Urinary bladder (tissue), 4 donors: ENCODE measurements around the gene NOD1. TPM values are rescaled to one million over a fixed set of nuclear protein-coding genes. Genes with fewer than 3 reads are reported as not detected.

Experiments
- DNase-seq: peaks from one replicate; pipeline ENCODE4 v3.0.0-alpha.2; 2015; ENCODE audit errors: extremely low spot score
- H3K27ac ChIP-seq: one replicate; pipeline ENCODE4 v1.5.1; 2013; ENCODE audit warnings: low read depth, mild to moderate bottlenecking, moderate library complexity
- H3K36me3 ChIP-seq: one replicate; pipeline ENCODE4 v1.6.1; 2013; ENCODE audit warnings: mild to moderate bottlenecking, moderate library complexity; ENCODE audit not compliant: insufficient read depth
- H3K4me1 ChIP-seq: one replicate; pipeline ENCODE4 v1.6.1; 2013; ENCODE audit warnings: mild to moderate bottlenecking, moderate library complexity; ENCODE audit not compliant: insufficient read depth
- H3K4me3 ChIP-seq: one replicate; pipeline ENCODE4 v1.5.1; 2013; ENCODE audit warnings: low read depth, low read length
- WGBS: extraction: QIAGEN DNeasy Blood & Tissue Kit; methylation state at CpG from one replicate; pipeline ENCODE4 v1.1.7; 2013; 5-methylcytosine and 5-hydroxymethylcytosine counted together
- polyA plus RNA-seq: library from polyadenylated mRNA; stranded (reverse); fragments of 200-250 nt; gene quantifications from one replicate; pipeline ENCODE4 v1.2.3, GENCODE V29; 2013
- total RNA-seq: library from RNA; depleted of rRNA; stranded (reverse); fragments of >200 nt; gene quantifications from one replicate; pipeline ENCODE4 v1.2.3, GENCODE V29; 2014
- donor health status: healthy with polysubstance abuse.
- donor health status: healthy.

The NOD1 gene
- total and polyA plus RNA-seq, 2 donors: 9.8 to 14.9 TPM

- Histone ChIP-seq H3K4me3 (no peak overlapping the region), H3K27ac (no peak overlapping the region), H3K4me1 (no peaks in the 10 kb centered on the region), H3K36me3 (no peaks in the 10 kb centered on the region)
- WGBS: 67% methylated on average over 1 of the region's 1 CpG
- no peak for DNase-seq
These were observed 20.3 kb downstream of the NOD1 start for GRCh38 chr7:30458311-30458710.

- no peak for DNase-seq
- WGBS: 65% methylated on average over 3 of the region's 3 CpGs
- Histone ChIP-seq H3K27ac (no peak overlapping the region), H3K4me3 (no peak overlapping the region), H3K36me3 (peaks cover 2% of the 10 kb centered on the region), H3K4me1 (no peaks in the 10 kb centered on the region)
These were observed 24.7 kb downstream of the NOD1 start for GRCh38 chr7:30453921-30454320.

GRCh38 chr7:30453016-30453415 lies 25.6 kb downstream of the NOD1 start:
- DNase-seq: no peak
- Histone ChIP-seq H3K4me1 (no peaks in the 10 kb centered on the region), H3K36me3 (peaks cover 2% of the 10 kb centered on the region), H3K4me3 (no peak overlapping the region), H3K27ac (no peak overlapping the region)
- WGBS: 94% methylated on average over 8 of the region's 8 CpGs

- no peak overlapping the region for H3K27ac ChIP-seq
- H3K4me3 ChIP-seq: no peak overlapping the region
- H3K4me1 ChIP-seq: no peaks in the 10 kb centered on the region
- no peak for DNase-seq
- peaks cover 2% of the 10 kb centered on the region for H3K36me3 ChIP-seq
- 89% methylated on average over 27 of the region's 27 CpGs for WGBS
These were observed 26.2 kb downstream of the NOD1 start for GRCh38 chr7:30452280-30452930.

GRCh38 chr7:30451539-30452279 lies 26.9 kb downstream of the NOD1 start:
- 91% methylated on average over 29 of the region's 29 CpGs for WGBS
- Histone ChIP-seq H3K4me1 (no peaks in the 10 kb centered on the region), H3K4me3 (no peak overlapping the region), H3K27ac (no peak overlapping the region), H3K36me3 (peaks cover 2% of the 10 kb centered on the region)
- DNase-seq: no peak

- 94% methylated on average over 22 of the region's 22 CpGs for WGBS
- H3K4me3 ChIP-seq: no peak overlapping the region
- DNase-seq: no peak
- H3K4me1 ChIP-seq: no peaks in the 10 kb centered on the region
- H3K27ac ChIP-seq: no peak overlapping the region
- H3K36me3 ChIP-seq: peaks cover 2% of the 10 kb centered on the region
These were observed 27.5 kb downstream of the NOD1 start for GRCh38 chr7:30450983-30451497.

- H3K4me3 ChIP-seq: no peak overlapping the region
- peaks cover 2% of the 10 kb centered on the region for H3K36me3 ChIP-seq
- WGBS: 58% methylated on average over 6 of the region's 6 CpGs
- H3K27ac ChIP-seq: no peak overlapping the region
- H3K4me1 ChIP-seq: no peaks in the 10 kb centered on the region
- DNase-seq: no peak
These were observed 28.2 kb downstream of the NOD1 start for GRCh38 chr7:30450240-30450982.

GRCh38 chr7:30448461-30449189 lies 30.0 kb downstream of the NOD1 start:
- H3K36me3 ChIP-seq: peaks cover 2% of the 10 kb centered on the region
- DNase-seq: no peak
- no peaks in the 10 kb centered on the region for H3K4me1 ChIP-seq
- no peak overlapping the region for H3K4me3 ChIP-seq
- WGBS: 79% methylated on average over 10 of the region's 10 CpGs
- no peak overlapping the region for H3K27ac ChIP-seq

- H3K36me3 ChIP-seq: peaks cover 2% of the 10 kb centered on the region
- H3K4me1 ChIP-seq: no peaks in the 10 kb centered on the region
- DNase-seq: no peak
- no peak overlapping the region for H3K27ac ChIP-seq
- H3K4me3 ChIP-seq: no peak overlapping the region
- WGBS: 96% methylated on average over 8 of the region's 8 CpGs
These were observed 31.1 kb downstream of the NOD1 start for GRCh38 chr7:30447466-30447865.

- H3K27ac ChIP-seq: no peak overlapping the region
- WGBS: 92% methylated on average over 4 of the region's 4 CpGs
- peaks cover 2% of the 10 kb centered on the region for H3K36me3 ChIP-seq
- no peaks in the 10 kb centered on the region for H3K4me1 ChIP-seq
- H3K4me3 ChIP-seq: no peak overlapping the region
- DNase-seq: no peak
These were observed 32.3 kb downstream of the NOD1 start for GRCh38 chr7:30446266-30446665.

- H3K27ac ChIP-seq: no peak overlapping the region
- no peak for DNase-seq
- H3K4me1 ChIP-seq: no peaks in the 10 kb centered on the region
- 67% methylated on average over 7 of the region's 7 CpGs for WGBS
- no peak overlapping the region for H3K4me3 ChIP-seq
- H3K36me3 ChIP-seq: no peaks in the 10 kb centered on the region
These were observed 32.8 kb downstream of the NOD1 start for GRCh38 chr7:30445770-30446169.

- 96% methylated on average over 21 of the region's 21 CpGs for WGBS
- peaks cover 1% of the 10 kb centered on the region for H3K4me1 ChIP-seq
- no peak for DNase-seq
- no peak overlapping the region for H3K27ac ChIP-seq
- no peak overlapping the region for H3K4me3 ChIP-seq
- peaks cover 2% of the 10 kb centered on the region for H3K36me3 ChIP-seq
These were observed 40.6 kb downstream of the NOD1 start for GRCh38 chr7:30437823-30438574.

- H3K4me3 ChIP-seq: no peak overlapping the region
- H3K27ac ChIP-seq: no peak overlapping the region
- H3K4me1 ChIP-seq: peaks cover 3% of the 10 kb centered on the region
- no peak for DNase-seq
- WGBS: 100% methylated on average over 1 of the region's 1 CpG
- peaks cover 2% of the 10 kb centered on the region for H3K36me3 ChIP-seq
These were observed 42.1 kb downstream of the NOD1 start for GRCh38 chr7:30436518-30436917.
